ENCODE data around the gene SMG1.

SMG1 gene

GRCh38 chr16:18833707-18834505 is 92.3 kb downstream of the SMG1 start:
- H3K9ac ChIP-seq (ENCODE audit: low read length) = no peak overlapping the region
- no peak overlapping the region for H2AFZ ChIP-seq (ENCODE audit: low read depth, low read length, severe bottlenecking)
- H3K36me3 ChIP-seq (ENCODE audit: low read length) = peaks cover 72% of the 10 kb centered on the region
- no peaks in the 10 kb centered on the region for H3K79me2 ChIP-seq (ENCODE audit: insufficient read depth, low read length)
- H3K4me3 ChIP-seq (ENCODE audit: insufficient read depth, low read length, poor library complexity, severe bottlenecking) = no peak overlapping the region
- no peaks in the 10 kb centered on the region for H3K9me2 ChIP-seq (replicated peaks; ENCODE audit: insufficient read depth, low read length)
- no peaks in the 10 kb centered on the region for H3K27me3 ChIP-seq (ENCODE audit: low read length)
- no peak overlapping the region for H3K27ac ChIP-seq (ENCODE audit: low read depth, low read length)
- no peaks in the 10 kb centered on the region for H3K9me3 ChIP-seq (ENCODE audit: insufficient read depth, low read length)
- no peak overlapping the region for H3K4me2 ChIP-seq (ENCODE audit: low read depth, low read length, poor library complexity, severe bottlenecking)
- TF ChIP-seq EZH2phosphoT487 (conservative IDR thresholded peaks at IDR 0.05; ENCODE audit: low read length) = no peak
- TF ChIP-seq, protein P1, sequence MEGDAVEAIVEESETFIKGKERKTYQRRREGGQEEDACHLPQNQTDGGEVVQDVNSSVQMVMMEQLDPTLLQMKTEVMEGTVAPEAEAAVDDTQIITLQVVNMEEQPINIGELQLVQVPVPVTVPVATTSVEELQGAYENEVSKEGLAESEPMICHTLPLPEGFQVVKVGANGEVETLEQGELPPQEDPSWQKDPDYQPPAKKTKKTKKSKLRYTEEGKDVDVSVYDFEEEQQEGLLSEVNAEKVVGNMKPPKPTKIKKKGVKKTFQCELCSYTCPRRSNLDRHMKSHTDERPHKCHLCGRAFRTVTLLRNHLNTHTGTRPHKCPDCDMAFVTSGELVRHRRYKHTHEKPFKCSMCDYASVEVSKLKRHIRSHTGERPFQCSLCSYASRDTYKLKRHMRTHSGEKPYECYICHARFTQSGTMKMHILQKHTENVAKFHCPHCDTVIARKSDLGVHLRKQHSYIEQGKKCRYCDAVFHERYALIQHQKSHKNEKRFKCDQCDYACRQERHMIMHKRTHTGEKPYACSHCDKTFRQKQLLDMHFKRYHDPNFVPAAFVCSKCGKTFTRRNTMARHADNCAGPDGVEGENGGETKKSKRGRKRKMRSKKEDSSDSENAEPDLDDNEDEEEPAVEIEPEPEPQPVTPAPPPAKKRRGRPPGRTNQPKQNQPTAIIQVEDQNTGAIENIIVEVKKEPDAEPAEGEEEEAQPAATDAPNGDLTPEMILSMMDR (IDR thresholded peaks at IDR 0.05; ENCODE audit: insufficient read depth, low read length, poor library complexity, severe bottlenecking) = no peak
- H3F3A ChIP-seq (ENCODE audit: insufficient read depth) = no peaks in the 10 kb centered on the region
- H4K20me1 ChIP-seq (ENCODE audit: low read depth, low read length) = no peaks in the 10 kb centered on the region

DNA sequence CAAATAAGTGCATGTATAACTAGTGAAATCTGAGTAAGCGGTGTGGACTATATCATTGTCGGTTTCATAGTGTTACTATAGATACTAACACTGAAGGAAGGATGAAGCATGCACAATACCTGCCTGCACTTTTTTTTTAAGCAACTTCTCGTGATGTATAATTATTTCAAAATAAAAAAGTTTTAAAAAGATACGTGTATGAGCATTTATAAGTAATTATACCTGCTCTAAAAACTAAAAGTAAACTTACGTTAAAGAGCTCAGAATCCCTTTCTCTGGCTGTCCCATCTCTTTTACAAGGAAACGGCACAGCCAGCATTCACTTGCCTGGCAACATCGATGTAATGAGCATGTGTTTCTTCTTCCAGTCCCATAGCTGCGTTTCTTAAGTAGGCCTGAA is 93.6 kb downstream of the SMG1 start:
- Histone ChIP-seq H3F3A (ENCODE audit: insufficient read depth) (no peaks in the 10 kb centered on the region), H3K9me2 (replicated peaks; ENCODE audit: insufficient read depth, low read length) (no peaks in the 10 kb centered on the region), H3K4me2 (ENCODE audit: low read depth, low read length, poor library complexity, severe bottlenecking) (no peak overlapping the region), H3K79me2 (ENCODE audit: insufficient read depth, low read length) (no peaks in the 10 kb centered on the region), H3K9ac (ENCODE audit: low read length) (no peak overlapping the region), H3K4me3 (ENCODE audit: insufficient read depth, low read length, poor library complexity, severe bottlenecking) (no peak overlapping the region), H2AFZ (ENCODE audit: low read depth, low read length, severe bottlenecking) (no peak overlapping the region), H4K20me1 (ENCODE audit: low read depth, low read length) (no peaks in the 10 kb centered on the region), H3K27ac (ENCODE audit: low read depth, low read length) (no peak overlapping the region), H3K36me3 (ENCODE audit: low read length) (peaks cover 69% of the 10 kb centered on the region), H3K27me3 (ENCODE audit: low read length) (no peaks in the 10 kb centered on the region), H3K9me3 (ENCODE audit: insufficient read depth, low read length) (no peaks in the 10 kb centered on the region)
- TF ChIP-seq EZH2phosphoT487 (conservative IDR thresholded peaks at IDR 0.05; ENCODE audit: low read length) = no peak
- TF ChIP-seq, protein P1 (IDR thresholded peaks at IDR 0.05; ENCODE audit: insufficient read depth, low read length, poor library complexity, severe bottlenecking) = no peak

- H3K36me3 ChIP-seq (ENCODE audit: low read length) = peaks cover 63% of the 10 kb centered on the region
- H3F3A ChIP-seq (ENCODE audit: insufficient read depth) = no peaks in the 10 kb centered on the region
- no peak overlapping the region for H3K27ac ChIP-seq (ENCODE audit: low read depth, low read length)
- no peaks in the 10 kb centered on the region for H4K20me1 ChIP-seq (ENCODE audit: low read depth, low read length)
- no peaks in the 10 kb centered on the region for H3K79me2 ChIP-seq (ENCODE audit: insufficient read depth, low read length)
- H3K27me3 ChIP-seq (ENCODE audit: low read length) = no peaks in the 10 kb centered on the region
- no peak for TF ChIP-seq EZH2phosphoT487 (conservative IDR thresholded peaks at IDR 0.05; ENCODE audit: low read length)
- TF ChIP-seq, protein P1 (IDR thresholded peaks at IDR 0.05; ENCODE audit: insufficient read depth, low read length, poor library complexity, severe bottlenecking) = no peak
- H3K4me3 ChIP-seq (ENCODE audit: insufficient read depth, low read length, poor library complexity, severe bottlenecking) = no peak overlapping the region
- no peak overlapping the region for H2AFZ ChIP-seq (ENCODE audit: low read depth, low read length, severe bottlenecking)
- H3K4me2 ChIP-seq (ENCODE audit: low read depth, low read length, poor library complexity, severe bottlenecking) = no peak overlapping the region
- H3K9me2 ChIP-seq (replicated peaks; ENCODE audit: insufficient read depth, low read length) = no peaks in the 10 kb centered on the region
- H3K9ac ChIP-seq (ENCODE audit: low read length) = no peak overlapping the region
- H3K9me3 ChIP-seq (ENCODE audit: insufficient read depth, low read length) = no peaks in the 10 kb centered on the region
These were observed 94.2 kb downstream of the SMG1 start for GRCh38 chr16:18832006-18832405.

All from SU-DHL-6 (cell line).